Loucy (cell line): ENCODE measurements around the gene KDM4B.
"Not testable (repeated sequence)": the region's sequence is repeated elsewhere in the genome, so short reads cannot be mapped to it uniquely, and the experiment has no call there.

Source experiments
- EZH2phosphoT487 ChIP-seq: fragments of 200-600 bp; IDR thresholded peaks from 2 replicates; pipeline ENCODE4 v1.6.1; 2018; ENCODE audit warnings: antibody characterized with exemption, mild to moderate bottlenecking, moderate library complexity, borderline replicate concordance
- TF ChIP-seq, protein P1 (sequence below): fragments of 200-600 bp; sonication (generic); conservative IDR thresholded peaks from 2 replicates; pipeline ENCODE4 v1.5.1; 2014; ENCODE audit warnings: mild to moderate bottlenecking, antibody characterized with exemption, low read length

DNA sequence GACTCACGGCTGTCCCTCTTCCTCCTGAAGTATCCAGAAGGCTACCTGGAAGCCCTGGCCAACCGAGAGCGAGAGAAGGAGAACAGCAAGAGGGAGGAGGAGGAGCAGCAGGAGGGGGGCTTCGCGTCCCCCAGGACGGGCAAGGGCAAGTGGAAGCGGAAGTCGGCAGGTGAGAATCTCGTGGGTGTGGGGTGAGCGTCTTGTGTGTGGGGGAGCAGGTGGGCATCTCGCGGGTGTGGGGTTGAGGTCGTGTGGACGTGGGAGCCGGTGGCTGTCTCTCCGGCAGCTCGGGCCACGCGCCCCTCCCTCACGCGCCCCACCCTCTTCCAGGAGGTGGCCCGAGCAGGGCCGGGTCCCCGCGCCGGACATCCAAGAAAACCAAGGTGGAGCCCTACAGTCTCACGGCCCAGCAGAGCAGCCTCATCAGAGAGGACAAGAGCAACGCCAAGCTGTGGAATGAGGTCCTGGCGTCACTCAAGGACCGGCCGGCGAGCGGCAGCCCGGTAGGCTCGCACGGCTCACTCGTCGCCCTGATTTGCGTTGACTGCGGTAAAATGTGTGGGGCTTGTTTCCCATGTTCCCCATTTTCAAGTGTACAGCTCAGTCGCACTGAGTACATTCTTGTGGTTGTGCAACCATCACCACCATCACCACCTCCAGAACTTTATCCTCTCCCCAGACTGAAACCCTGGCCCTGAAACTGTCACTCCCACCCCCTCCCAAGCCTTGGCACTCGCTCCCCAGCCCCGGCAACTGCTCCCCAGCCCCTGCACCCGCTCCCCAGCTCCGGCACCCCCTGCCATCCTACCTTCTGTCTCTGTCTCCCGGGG, 14.4 kb upstream of the KDM4B start:
- TF ChIP-seq, protein P1, sequence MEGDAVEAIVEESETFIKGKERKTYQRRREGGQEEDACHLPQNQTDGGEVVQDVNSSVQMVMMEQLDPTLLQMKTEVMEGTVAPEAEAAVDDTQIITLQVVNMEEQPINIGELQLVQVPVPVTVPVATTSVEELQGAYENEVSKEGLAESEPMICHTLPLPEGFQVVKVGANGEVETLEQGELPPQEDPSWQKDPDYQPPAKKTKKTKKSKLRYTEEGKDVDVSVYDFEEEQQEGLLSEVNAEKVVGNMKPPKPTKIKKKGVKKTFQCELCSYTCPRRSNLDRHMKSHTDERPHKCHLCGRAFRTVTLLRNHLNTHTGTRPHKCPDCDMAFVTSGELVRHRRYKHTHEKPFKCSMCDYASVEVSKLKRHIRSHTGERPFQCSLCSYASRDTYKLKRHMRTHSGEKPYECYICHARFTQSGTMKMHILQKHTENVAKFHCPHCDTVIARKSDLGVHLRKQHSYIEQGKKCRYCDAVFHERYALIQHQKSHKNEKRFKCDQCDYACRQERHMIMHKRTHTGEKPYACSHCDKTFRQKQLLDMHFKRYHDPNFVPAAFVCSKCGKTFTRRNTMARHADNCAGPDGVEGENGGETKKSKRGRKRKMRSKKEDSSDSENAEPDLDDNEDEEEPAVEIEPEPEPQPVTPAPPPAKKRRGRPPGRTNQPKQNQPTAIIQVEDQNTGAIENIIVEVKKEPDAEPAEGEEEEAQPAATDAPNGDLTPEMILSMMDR = not testable (repeated sequence)
- TF ChIP-seq EZH2phosphoT487 = not testable (repeated sequence)
